ENCODE measurements around the gene PRSS27. TPM values are rescaled to one million over a fixed set of nuclear protein-coding genes. Genes with fewer than 3 reads are reported as not detected.
A peak's percentile ranks its signal among the peaks of the same experiment; 100 is the strongest.

The PRSS27 gene
- total RNA-seq, 1 donor from 2014 or later: 2.3 TPM

DNA sequence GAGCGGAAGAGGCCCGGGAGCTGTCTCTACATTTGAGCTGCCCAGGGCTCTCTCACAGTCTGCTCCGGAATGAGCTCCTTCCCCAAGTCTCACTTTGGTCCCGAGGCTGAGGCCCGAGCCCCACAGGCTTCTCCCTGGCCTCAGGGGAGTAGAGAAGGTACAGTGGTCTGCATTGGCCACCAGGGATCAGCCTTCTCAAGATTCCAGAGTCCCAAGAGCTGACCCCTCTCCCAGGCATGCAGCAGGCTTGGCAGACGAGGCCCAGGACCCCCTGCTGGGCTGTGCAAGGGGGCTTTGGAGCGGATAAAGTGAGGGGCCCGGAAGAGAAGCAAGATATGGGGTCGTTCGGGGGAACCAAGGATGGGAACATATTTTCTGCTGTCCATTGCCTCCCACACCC, 3.1 kb downstream of the PRSS27 start:
- no peak for FAIRE-seq
- no peak for DNase-seq (ENCODE audit: low read depth)

DNA sequence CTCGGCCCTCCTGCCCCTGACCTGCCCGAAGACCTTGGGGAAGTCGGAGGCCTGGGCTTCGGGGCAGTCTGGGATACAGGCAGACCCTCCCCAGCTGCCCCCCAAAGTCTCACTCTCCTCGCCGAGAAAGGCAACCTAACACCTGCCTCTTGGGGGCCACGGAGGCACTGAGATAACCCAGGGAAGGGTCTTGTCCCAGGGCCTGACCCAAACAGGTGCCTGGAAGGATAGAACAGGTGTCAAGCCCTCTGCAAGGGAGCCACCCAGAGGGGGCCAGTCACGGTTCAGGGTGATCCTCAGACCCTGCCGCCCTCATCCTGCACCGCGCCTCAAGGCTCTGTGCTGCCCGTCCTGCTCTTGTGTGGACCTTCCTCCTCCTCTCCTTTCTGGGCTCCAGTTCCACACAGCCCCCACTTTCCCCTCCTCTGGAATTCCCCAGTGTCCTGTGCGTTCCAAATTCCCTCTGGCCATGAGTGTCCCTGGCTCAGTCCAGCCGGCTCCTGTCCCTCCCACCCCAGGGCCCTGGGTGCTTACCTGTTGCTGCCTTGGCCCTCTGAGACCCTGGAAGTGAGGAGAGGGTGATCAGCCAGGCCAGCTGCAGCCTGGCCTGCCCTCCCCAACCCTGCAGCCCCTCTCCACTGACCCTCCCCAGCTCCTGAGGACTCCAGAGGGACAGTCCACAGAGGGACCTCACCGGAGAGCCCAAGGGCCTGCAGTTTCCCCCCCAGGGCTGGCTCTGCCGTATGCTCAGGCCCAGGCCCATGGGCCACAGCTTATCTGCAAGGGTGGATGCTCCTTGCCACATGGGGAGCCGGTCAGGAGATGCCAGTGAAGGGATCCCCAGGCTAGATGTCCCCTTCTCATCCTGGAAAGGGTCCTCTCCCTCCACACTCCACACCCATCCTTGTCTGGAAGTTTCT, 3.8 kb downstream of the PRSS27 start:
- Histone ChIP-seq H3K4me2 (ENCODE audit: low read length) (peak overlapping the region; percentile 67), H3K9ac (ENCODE audit: low read length) (no peak overlapping the region), H4K20me1 (ENCODE audit: insufficient read depth, low read length) (peaks cover 6% of the 10 kb centered on the region), H3K79me2 (ENCODE audit: insufficient read depth, low read length) (no peaks in the 10 kb centered on the region), H3K9me3 (ENCODE audit: insufficient read depth, low read depth, low read length) (no peaks in the 10 kb centered on the region), H3K4me1 (ENCODE audit: insufficient read depth, low read length) (no peaks in the 10 kb centered on the region), H3K27ac (ENCODE audit: low read depth, low read length) (no peak overlapping the region), H3K27me3 (ENCODE audit: insufficient read depth, low read length) (no peaks in the 10 kb centered on the region), H3K4me3 (ENCODE audit: insufficient read depth, low read depth, low read length) (no peak overlapping the region), H3K36me3 (ENCODE audit: insufficient read depth, low read length) (no peaks in the 10 kb centered on the region), H2AFZ (ENCODE audit: low read depth, low read length) (no peak overlapping the region)
- no peaks in the 10 kb centered on the region for H3K4me1 Mint-ChIP-seq (ENCODE audit: low read depth, unreplicated experiment)
- H3K4me3 Mint-ChIP-seq (ENCODE audit: unreplicated experiment): no peak overlapping the region
- no peak for DNase-seq (ENCODE audit: low read depth)
- H3K27me3 Mint-ChIP-seq (ENCODE audit: low read depth, unreplicated experiment): peaks cover 1% of the 10 kb centered on the region
- H3K27ac Mint-ChIP-seq (ENCODE audit: unreplicated experiment): no peak overlapping the region
- no peaks in the 10 kb centered on the region for H3K36me3 Mint-ChIP-seq (ENCODE audit: low read depth, unreplicated experiment)
- TF ChIP-seq EZH2 (IDR thresholded peaks at IDR 0.05; ENCODE audit: insufficient read depth, low read length) (no peak), CTCF (IDR thresholded peaks at IDR 0.05; ENCODE audit: insufficient read depth, low read depth, low read length) (no peak)
- FAIRE-seq: no peak
- no peaks in the 10 kb centered on the region for H3K9me3 Mint-ChIP-seq (ENCODE audit: unreplicated experiment)

More for the DNA sequence above, 3.1 kb downstream of the PRSS27 start:
- Histone ChIP-seq H3K27ac (ENCODE audit: low read depth, low read length) (no peak overlapping the region), H3K4me1 (ENCODE audit: insufficient read depth, low read length) (peaks cover 3% of the 10 kb centered on the region), H3K27me3 (ENCODE audit: insufficient read depth, low read length) (no peaks in the 10 kb centered on the region), H3K79me2 (ENCODE audit: insufficient read depth, low read length) (no peaks in the 10 kb centered on the region), H4K20me1 (ENCODE audit: insufficient read depth, low read length) (peaks cover 6% of the 10 kb centered on the region), H3K4me3 (ENCODE audit: insufficient read depth, low read depth, low read length) (no peak overlapping the region), H3K4me2 (ENCODE audit: low read length) (no peak overlapping the region), H3K36me3 (ENCODE audit: insufficient read depth, low read length) (no peaks in the 10 kb centered on the region), H3K9me3 (ENCODE audit: insufficient read depth, low read depth, low read length) (no peaks in the 10 kb centered on the region), H2AFZ (ENCODE audit: low read depth, low read length) (no peak overlapping the region), H3K9ac (ENCODE audit: low read length) (no peak overlapping the region)
- H3K36me3 Mint-ChIP-seq (ENCODE audit: low read depth, unreplicated experiment): no peaks in the 10 kb centered on the region
- H3K27ac Mint-ChIP-seq (ENCODE audit: unreplicated experiment): no peak overlapping the region
- H3K4me1 Mint-ChIP-seq (ENCODE audit: low read depth, unreplicated experiment): no peaks in the 10 kb centered on the region
- no peak overlapping the region for H3K4me3 Mint-ChIP-seq (ENCODE audit: unreplicated experiment)
- peaks cover 1% of the 10 kb centered on the region for H3K27me3 Mint-ChIP-seq (ENCODE audit: low read depth, unreplicated experiment)
- H3K9me3 Mint-ChIP-seq (ENCODE audit: unreplicated experiment): no peaks in the 10 kb centered on the region
- TF ChIP-seq CTCF (IDR thresholded peaks at IDR 0.05; ENCODE audit: insufficient read depth, low read depth, low read length): no peak
- TF ChIP-seq EZH2 (IDR thresholded peaks at IDR 0.05; ENCODE audit: insufficient read depth, low read length): no peak

GRCh38 chr16:2715519-2715918, 4.5 kb downstream of the PRSS27 start:
- Histone ChIP-seq H3K79me2 (ENCODE audit: insufficient read depth, low read length) (no peaks in the 10 kb centered on the region), H4K20me1 (ENCODE audit: insufficient read depth, low read length) (peaks cover 13% of the 10 kb centered on the region), H3K36me3 (ENCODE audit: insufficient read depth, low read length) (no peaks in the 10 kb centered on the region), H3K9ac (ENCODE audit: low read length) (no peak overlapping the region), H3K4me2 (ENCODE audit: low read length) (peak overlapping the region; percentile 67), H3K9me3 (ENCODE audit: insufficient read depth, low read depth, low read length) (no peaks in the 10 kb centered on the region), H3K4me3 (ENCODE audit: insufficient read depth, low read depth, low read length) (no peak overlapping the region), H3K4me1 (ENCODE audit: insufficient read depth, low read length) (no peaks in the 10 kb centered on the region), H3K27me3 (ENCODE audit: insufficient read depth, low read length) (no peaks in the 10 kb centered on the region), H3K27ac (ENCODE audit: low read depth, low read length) (no peak overlapping the region), H2AFZ (ENCODE audit: low read depth, low read length) (no peak overlapping the region)
- H3K4me1 Mint-ChIP-seq (ENCODE audit: low read depth, unreplicated experiment): no peaks in the 10 kb centered on the region
- FAIRE-seq: no peak
- H3K4me3 Mint-ChIP-seq (ENCODE audit: unreplicated experiment): no peak overlapping the region
- H3K36me3 Mint-ChIP-seq (ENCODE audit: low read depth, unreplicated experiment): no peaks in the 10 kb centered on the region
- H3K9me3 Mint-ChIP-seq (ENCODE audit: unreplicated experiment): no peaks in the 10 kb centered on the region
- H3K27me3 Mint-ChIP-seq (ENCODE audit: low read depth, unreplicated experiment): peaks cover 1% of the 10 kb centered on the region
- no peak overlapping the region for H3K27ac Mint-ChIP-seq (ENCODE audit: unreplicated experiment)
- DNase-seq (ENCODE audit: low read depth): peak; percentile 19
- TF ChIP-seq CTCF (IDR thresholded peaks at IDR 0.05; ENCODE audit: insufficient read depth, low read depth, low read length) (no peak), EZH2 (IDR thresholded peaks at IDR 0.05; ENCODE audit: insufficient read depth, low read length) (no peak)

Data from astrocyte (in vitro differentiated cells and primary cell).